ENCODE data around the gene CTBP2.
"Not testable (repeated sequence)": the region's sequence is repeated elsewhere in the genome, so short reads cannot be mapped to it uniquely, and the experiment has no call there.

CTBP2 gene

DNA sequence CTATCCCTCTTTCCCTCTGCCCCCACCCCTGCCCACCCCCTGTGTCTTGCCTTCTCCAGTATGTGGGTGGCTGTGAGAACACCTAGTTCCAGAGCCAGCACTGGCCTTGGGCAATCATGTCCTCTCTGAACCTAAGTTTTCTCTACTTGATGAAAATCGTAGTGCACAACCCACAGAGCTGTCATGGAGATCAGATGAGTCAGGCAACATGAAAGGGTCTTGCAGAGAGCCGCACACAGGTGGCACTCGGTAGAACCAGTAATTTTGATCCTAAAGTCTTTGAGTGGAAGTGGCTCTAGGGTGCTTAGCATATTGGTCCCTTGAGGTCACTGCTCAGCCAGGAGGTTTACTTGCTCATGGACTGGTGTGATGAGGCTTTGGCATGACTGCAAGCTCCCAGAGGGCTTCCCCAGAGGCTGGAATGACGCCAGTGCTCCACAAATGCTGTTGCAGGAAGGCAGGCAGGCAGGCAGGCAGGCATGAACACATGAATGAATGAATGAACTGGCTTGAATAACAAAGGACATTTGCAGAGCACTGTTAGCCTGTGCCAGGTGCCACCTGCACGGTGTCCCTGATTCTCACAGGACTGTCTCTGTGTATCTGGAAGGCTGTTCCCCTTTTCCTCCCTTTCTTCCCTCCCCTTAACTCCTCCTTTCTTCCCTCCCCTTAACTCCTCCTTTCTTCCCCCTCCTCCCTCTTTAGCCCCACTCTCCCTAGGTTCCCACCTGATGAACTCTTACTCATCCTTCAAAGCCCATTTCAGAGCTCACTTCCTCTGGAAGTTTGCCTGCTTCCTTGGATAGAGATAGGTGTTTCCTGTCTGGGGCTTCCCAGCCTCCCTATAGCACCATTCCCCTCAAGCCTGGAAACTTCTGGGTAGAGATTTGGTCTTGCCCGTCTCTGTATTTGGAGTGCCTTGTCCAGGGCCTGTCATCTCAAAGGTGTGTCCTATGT lies 27.2 kb upstream of the CTBP2 start:
- ChIA-PET POLR2A (no interaction called here), CTCF (interaction anchor here (0.6 kb wide), 1 partner anchor 20 kb away, joined by 3 read pairs; no protein-coding TSS in a partner anchor)
- no peak for DNase-seq (ENCODE audit: extremely low spot score)
- TF ChIP-seq FOXA1 (IDR thresholded peaks at IDR 0.05): no peak
- TF ChIP-seq LEF1 (IDR thresholded peaks at IDR 0.05; ENCODE audit: borderline replicate concordance): no peak
- no peak for TF ChIP-seq CTBP1 (IDR thresholded peaks at IDR 0.05; ENCODE audit: borderline replicate concordance)
- TF ChIP-seq NFRKB (IDR thresholded peaks at IDR 0.05): no peak
- no peak for TF ChIP-seq ZNF384 (IDR thresholded peaks at IDR 0.05)
- no peak for TF ChIP-seq ELF4 (IDR thresholded peaks at IDR 0.05)
- TF ChIP-seq SUZ12 (IDR thresholded peaks at IDR 0.05): no peak

DNA sequence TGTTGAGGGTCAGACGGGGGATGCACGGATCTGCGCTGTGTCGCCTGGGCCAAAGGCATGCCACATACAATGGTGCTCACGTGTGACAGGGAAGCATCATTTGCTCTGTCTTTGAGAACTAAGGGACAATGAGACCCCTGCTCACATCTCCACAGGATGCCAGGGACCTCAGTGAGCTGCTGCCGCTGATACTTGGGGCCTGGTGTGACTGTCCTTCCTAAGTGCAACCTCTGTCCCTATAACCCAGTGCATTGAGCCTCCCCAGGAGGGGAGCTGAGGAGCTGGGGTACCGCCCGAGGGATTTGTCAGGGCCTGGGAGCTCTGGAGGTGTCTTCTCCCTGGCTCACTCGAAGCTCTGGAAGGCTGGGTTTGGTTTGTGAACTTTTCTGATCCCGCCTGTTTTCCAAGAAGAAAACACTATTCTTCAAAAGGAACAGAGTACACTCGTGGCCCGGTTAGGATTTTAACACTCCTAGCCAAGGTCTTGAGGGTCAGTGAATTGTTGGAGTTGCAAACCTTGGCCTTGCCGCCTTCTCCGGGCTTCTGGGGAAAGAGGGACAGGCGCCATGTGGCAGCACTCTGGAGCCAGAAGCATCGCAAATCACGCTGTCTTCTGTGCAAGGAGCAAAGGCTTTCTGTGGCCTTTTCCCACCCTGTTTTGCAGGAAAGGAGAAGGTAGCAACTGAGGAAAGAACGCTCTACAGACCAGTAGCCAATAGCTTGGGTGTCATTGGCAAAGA lies 26.2 kb upstream of the CTBP2 start:
- POLR2A ChIA-PET: no interaction called here
- no peak for DNase-seq (ENCODE audit: extremely low spot score)
- CTCF ChIA-PET: no interaction called here
- TF ChIP-seq, protein P1, sequence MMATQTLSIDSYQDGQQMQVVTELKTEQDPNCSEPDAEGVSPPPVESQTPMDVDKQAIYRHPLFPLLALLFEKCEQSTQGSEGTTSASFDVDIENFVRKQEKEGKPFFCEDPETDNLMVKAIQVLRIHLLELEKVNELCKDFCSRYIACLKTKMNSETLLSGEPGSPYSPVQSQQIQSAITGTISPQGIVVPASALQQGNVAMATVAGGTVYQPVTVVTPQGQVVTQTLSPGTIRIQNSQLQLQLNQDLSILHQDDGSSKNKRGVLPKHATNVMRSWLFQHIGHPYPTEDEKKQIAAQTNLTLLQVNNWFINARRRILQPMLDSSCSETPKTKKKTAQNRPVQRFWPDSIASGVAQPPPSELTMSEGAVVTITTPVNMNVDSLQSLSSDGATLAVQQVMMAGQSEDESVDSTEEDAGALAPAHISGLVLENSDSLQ (IDR thresholded peaks at IDR 0.05): no peak
- TF ChIP-seq FOXK2 (IDR thresholded peaks at IDR 0.05) (no peak), SP1 (IDR thresholded peaks at IDR 0.05) (no peak), ARNT (IDR thresholded peaks at IDR 0.05) (no peak), FOXM1 (IDR thresholded peaks at IDR 0.05; ENCODE audit: borderline replicate concordance) (no peak), HDGF (IDR thresholded peaks at IDR 0.05; ENCODE audit: borderline replicate concordance) (no peak), SUZ12 (IDR thresholded peaks at IDR 0.05) (no peak), LEF1 (IDR thresholded peaks at IDR 0.05; ENCODE audit: borderline replicate concordance) (no peak), L3MBTL2 (conservative IDR thresholded peaks at IDR 0.05) (no peak), CTBP1 (IDR thresholded peaks at IDR 0.05; ENCODE audit: borderline replicate concordance) (no peak)

DNA sequence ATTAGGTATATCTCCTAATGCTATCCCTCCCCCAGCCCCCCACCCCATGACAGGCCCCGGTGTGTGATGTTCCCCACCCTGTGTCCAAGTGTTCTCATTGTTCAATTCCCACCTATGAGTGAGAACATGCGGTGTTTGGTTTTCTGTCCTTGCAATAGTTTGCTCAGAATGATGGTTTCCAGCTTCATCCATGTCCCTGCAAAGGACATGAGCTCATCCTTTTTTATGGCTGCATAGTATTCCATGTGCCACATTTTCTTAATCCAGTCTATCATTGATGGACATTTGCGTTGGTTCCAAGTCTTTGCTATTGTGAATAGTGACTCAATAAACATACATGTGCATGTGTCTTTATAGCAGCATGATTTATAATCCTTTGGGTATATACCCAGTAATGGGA lies 18.7 kb upstream of the CTBP2 start:
- DNase-seq (ENCODE audit: extremely low spot score); CTCF ChIA-PET; POLR2A ChIA-PET: not testable (repeated sequence)

DNA sequence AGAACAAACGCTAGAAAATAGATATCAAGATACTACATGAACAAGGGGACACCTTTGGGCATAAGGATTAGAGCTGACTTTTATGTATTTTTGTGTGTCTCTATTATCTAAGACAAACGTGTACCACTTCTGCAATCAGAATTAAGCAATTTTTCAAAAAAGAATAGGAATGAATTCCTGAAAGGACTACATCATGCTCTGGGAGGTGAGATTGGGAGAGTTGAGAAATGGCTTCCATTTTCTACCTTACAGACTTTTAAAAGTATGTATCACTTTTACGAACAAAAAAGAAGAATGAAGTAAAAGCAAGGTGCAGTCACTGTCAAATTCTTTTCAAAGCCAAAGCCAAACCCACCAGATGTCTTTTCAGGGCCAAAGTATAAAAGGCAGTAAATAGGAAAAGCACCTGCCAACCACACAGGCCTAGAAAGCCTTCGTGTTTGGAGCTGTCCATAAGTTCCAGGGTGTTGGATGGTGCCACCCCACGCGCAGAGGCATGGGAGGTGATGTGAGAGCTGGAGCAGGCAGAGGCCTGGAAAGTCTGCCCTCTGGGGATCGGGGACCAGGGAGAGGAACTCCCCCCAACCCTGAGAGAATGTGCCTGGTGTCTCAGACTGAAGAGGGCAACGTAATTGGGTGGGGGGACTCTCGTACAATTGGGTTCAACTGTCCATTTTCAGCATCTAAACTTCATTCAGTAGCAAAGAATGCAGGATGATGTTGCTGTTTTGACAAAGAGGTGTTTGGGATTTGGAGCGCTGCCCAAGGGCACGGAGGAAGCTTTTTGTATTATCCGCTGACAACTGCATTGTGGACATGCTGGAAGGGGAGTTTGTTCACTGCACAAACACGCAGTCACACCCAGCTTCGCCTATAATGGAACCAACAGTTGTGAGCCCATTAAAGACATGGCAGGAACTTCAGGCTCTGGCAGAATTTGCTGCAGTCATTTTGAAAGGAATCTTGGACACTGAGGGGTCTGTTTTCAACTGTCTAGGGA lies 17.6 kb upstream of the CTBP2 start:
- ChIA-PET CTCF (interaction anchor here (0.5 kb wide), 1 partner anchor 39 kb away, joined by 5 read pairs; no protein-coding TSS in a partner anchor), POLR2A (interaction anchor here (0.7 kb wide), 1 partner anchor 17 kb away, joined by 3 read pairs; the partner anchor contains the start of gene CTBP2)

DNA sequence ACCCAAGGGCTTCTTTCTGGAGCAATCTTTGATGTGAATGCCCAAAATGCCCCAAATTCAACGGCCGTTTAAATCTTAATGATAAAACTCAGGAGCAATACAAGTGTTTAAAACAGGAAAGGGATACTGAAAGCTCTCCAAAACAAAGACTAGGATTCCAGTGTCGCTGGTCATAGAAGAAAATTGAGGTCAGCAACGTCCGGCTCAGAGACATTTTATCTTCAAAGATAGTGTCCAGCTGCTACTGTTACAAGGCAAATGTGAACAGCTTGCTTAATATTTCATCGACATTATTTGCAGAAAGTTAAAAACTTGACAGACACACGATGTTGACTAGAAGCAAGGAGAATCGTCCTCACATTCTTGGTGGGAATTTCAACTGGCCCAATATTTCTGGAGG lies 15.4 kb upstream of the CTBP2 start:
- POLR2A ChIA-PET: no interaction called here
- CTCF ChIA-PET: no interaction called here
- DNase-seq (ENCODE audit: extremely low spot score): no peak
- TF ChIP-seq, protein P1 (IDR thresholded peaks at IDR 0.05): no peak
- TF ChIP-seq ELF4 (IDR thresholded peaks at IDR 0.05) (no peak), CTBP1 (IDR thresholded peaks at IDR 0.05; ENCODE audit: borderline replicate concordance) (no peak), BHLHE40 (IDR thresholded peaks at IDR 0.05; ENCODE audit: borderline replicate concordance) (no peak), L3MBTL2 (conservative IDR thresholded peaks at IDR 0.05) (no peak), TARDBP (IDR thresholded peaks at IDR 0.05) (no peak), ARNT (IDR thresholded peaks at IDR 0.05) (no peak), LEF1 (IDR thresholded peaks at IDR 0.05; ENCODE audit: borderline replicate concordance) (no peak), NFRKB (IDR thresholded peaks at IDR 0.05) (no peak), FOXK2 (IDR thresholded peaks at IDR 0.05) (no peak), ZNF384 (IDR thresholded peaks at IDR 0.05) (no peak), SUZ12 (IDR thresholded peaks at IDR 0.05) (no peak), FOXA1 (IDR thresholded peaks at IDR 0.05) (no peak), FOXM1 (IDR thresholded peaks at IDR 0.05; ENCODE audit: borderline replicate concordance) (no peak), SP1 (IDR thresholded peaks at IDR 0.05) (no peak), HDGF (IDR thresholded peaks at IDR 0.05; ENCODE audit: borderline replicate concordance) (no peak)

More for the DNA sequence above, 17.6 kb upstream of the CTBP2 start:
- no peak for TF ChIP-seq FOXA1 (IDR thresholded peaks at IDR 0.05)
- no peak for TF ChIP-seq SP1 (IDR thresholded peaks at IDR 0.05)
- no peak for TF ChIP-seq L3MBTL2 (conservative IDR thresholded peaks at IDR 0.05)
- no peak for TF ChIP-seq TARDBP (IDR thresholded peaks at IDR 0.05)
- no peak for TF ChIP-seq FOXK2 (IDR thresholded peaks at IDR 0.05)
- TF ChIP-seq, protein P1 (IDR thresholded peaks at IDR 0.05): no peak
- no peak for TF ChIP-seq HDGF (IDR thresholded peaks at IDR 0.05; ENCODE audit: borderline replicate concordance)
- no peak for TF ChIP-seq SUZ12 (IDR thresholded peaks at IDR 0.05)
- DNase-seq (ENCODE audit: extremely low spot score): no peak
